Thyroid gland (tissue), 4 donors: Measurements from ENCODE around the gene GHDC.

Experiments
- POLR2A ChIP-seq, 2 donors: fragments of 450-650 bp; IDR thresholded peaks; one replicate each; pipeline ENCODE4 v1.6.1; 2017; ENCODE audit warnings: antibody characterized with exemption in 2 of 2, mild to moderate bottlenecking in 2 of 2, moderate library complexity in 1 of 2
- TF ChIP-seq, protein P1 (sequence below), 6 experiments: fragments of 200-600 bp in 3 of 6; fragments of 450-650 bp in 3 of 6; sonication (generic) in 3 of 6; IDR thresholded peaks; one replicate each; pipeline ENCODE4 v1.5.1; 2016 to 2019; ENCODE audit warnings: antibody characterized with exemption in 6 of 6, mild to moderate bottlenecking in 2 of 6, inconsistent platforms in 1 of 6, moderate library complexity in 1 of 6

DNA sequence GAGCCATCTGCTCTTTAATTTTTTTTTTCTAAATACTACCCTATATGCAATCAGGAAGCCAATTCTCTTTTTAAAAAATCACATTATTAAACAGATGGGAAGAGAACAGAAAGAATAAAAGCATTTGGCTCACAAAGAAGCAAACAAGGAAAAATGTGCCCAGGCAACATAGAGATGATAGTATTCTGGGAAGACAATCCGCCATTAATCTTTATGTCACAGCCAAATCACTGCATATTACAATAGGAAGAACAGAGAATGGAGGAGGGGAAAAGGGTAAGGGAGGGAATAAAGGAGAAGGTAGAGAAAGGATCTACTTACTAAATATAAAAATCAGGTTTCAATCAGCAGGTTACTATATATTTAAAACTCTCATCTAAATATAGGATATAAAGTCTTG, 47.6 kb upstream of the GHDC start:
- TF ChIP-seq, protein P1, sequence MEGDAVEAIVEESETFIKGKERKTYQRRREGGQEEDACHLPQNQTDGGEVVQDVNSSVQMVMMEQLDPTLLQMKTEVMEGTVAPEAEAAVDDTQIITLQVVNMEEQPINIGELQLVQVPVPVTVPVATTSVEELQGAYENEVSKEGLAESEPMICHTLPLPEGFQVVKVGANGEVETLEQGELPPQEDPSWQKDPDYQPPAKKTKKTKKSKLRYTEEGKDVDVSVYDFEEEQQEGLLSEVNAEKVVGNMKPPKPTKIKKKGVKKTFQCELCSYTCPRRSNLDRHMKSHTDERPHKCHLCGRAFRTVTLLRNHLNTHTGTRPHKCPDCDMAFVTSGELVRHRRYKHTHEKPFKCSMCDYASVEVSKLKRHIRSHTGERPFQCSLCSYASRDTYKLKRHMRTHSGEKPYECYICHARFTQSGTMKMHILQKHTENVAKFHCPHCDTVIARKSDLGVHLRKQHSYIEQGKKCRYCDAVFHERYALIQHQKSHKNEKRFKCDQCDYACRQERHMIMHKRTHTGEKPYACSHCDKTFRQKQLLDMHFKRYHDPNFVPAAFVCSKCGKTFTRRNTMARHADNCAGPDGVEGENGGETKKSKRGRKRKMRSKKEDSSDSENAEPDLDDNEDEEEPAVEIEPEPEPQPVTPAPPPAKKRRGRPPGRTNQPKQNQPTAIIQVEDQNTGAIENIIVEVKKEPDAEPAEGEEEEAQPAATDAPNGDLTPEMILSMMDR (IDR thresholded peaks at IDR 0.05): no peak
- TF ChIP-seq POLR2A (IDR thresholded peaks at IDR 0.05): no peak
